Endothelial cell (in vitro differentiated cells): ENCODE results near the gene ADAMTSL2. TPM values are rescaled to one million over a fixed set of nuclear protein-coding genes. Genes with fewer than 3 reads are reported as not detected.

Experiments
- DNase-seq: peaks from one replicate; pipeline ENCODE4 v3.0.0; 2021; ENCODE audit warnings: low spot score
- H3K27ac Mint-ChIP-seq: one replicate; pipeline ENCODE4 v1.8.0; 2021; ENCODE audit warnings: mixed read lengths, inconsistent platforms; ENCODE audit not compliant: unreplicated experiment
- H3K27me3 Mint-ChIP-seq: one replicate; pipeline ENCODE4 v1.8.0; 2021; ENCODE audit warnings: mild to moderate bottlenecking, moderate library complexity, mixed read lengths, inconsistent platforms; ENCODE audit not compliant: unreplicated experiment
- H3K36me3 Mint-ChIP-seq: one replicate; pipeline ENCODE4 v1.8.0; 2021; ENCODE audit warnings: mild to moderate bottlenecking, low read depth, mixed read lengths, inconsistent platforms; ENCODE audit not compliant: unreplicated experiment
- H3K4me1 Mint-ChIP-seq: one replicate; pipeline ENCODE4 v1.8.0; 2021; ENCODE audit warnings: mild to moderate bottlenecking, mixed read lengths, inconsistent platforms; ENCODE audit not compliant: unreplicated experiment
- H3K4me3 Mint-ChIP-seq: one replicate; pipeline ENCODE4 v1.8.0; 2021; ENCODE audit warnings: mild to moderate bottlenecking, mixed read lengths, inconsistent platforms; ENCODE audit not compliant: unreplicated experiment
- H3K9me3 Mint-ChIP-seq: one replicate; pipeline ENCODE4 v1.8.0; 2021; ENCODE audit warnings: mixed read lengths, inconsistent platforms; ENCODE audit not compliant: unreplicated experiment
- CTCF ChIP-seq: fragments of 200-600 bp; sonication (generic); IDR thresholded peaks from one replicate; pipeline ENCODE4 v1.5.0; 2021; ENCODE audit warnings: antibody characterized with exemption; ENCODE audit not compliant: unreplicated experiment
- total RNA-seq: library from RNA; stranded (reverse); fragmentation: NEBNext Ultra II Directional; extraction: Animal tissue kit (Norgen Biotek cat#: 25700); gene quantifications from one replicate; pipeline ENCODE4 v1.2.1, GENCODE V29; 2021; ENCODE audit not compliant: unreplicated experiment

The ADAMTSL2 gene
- total RNA-seq, 1 donor from 2014 or later: 5.9 TPM

GRCh38 chr9:133507246-133507965 is 27.1 kb upstream of the ADAMTSL2 start:
- peaks cover 4% of the 10 kb centered on the region for H3K27me3 Mint-ChIP-seq
- H3K4me3 Mint-ChIP-seq: no peak overlapping the region
- H3K27ac Mint-ChIP-seq: no peak overlapping the region
- TF ChIP-seq CTCF: no peak
- DNase-seq: no peak
- no peaks in the 10 kb centered on the region for H3K9me3 Mint-ChIP-seq
- no peaks in the 10 kb centered on the region for H3K36me3 Mint-ChIP-seq
- peaks cover 8% of the 10 kb centered on the region for H3K4me1 Mint-ChIP-seq

GRCh38 chr9:133508046-133508445 is 26.5 kb upstream of the ADAMTSL2 start:
- peaks cover 8% of the 10 kb centered on the region for H3K4me1 Mint-ChIP-seq
- H3K9me3 Mint-ChIP-seq: no peaks in the 10 kb centered on the region
- no peak for TF ChIP-seq CTCF
- H3K4me3 Mint-ChIP-seq: no peak overlapping the region
- H3K27me3 Mint-ChIP-seq: peaks cover 4% of the 10 kb centered on the region
- H3K27ac Mint-ChIP-seq: no peak overlapping the region
- no peak for DNase-seq
- no peaks in the 10 kb centered on the region for H3K36me3 Mint-ChIP-seq

- H3K4me1 Mint-ChIP-seq: peaks cover 8% of the 10 kb centered on the region
These were observed 25.1 kb upstream of the ADAMTSL2 start for GRCh38 chr9:133509179-133510083.

GRCh38 chr9:133510926-133511505 is 23.5 kb upstream of the ADAMTSL2 start:
- Mint-ChIP-seq H3K27me3 (peaks cover 4% of the 10 kb centered on the region), H3K27ac (no peak overlapping the region), H3K9me3 (no peaks in the 10 kb centered on the region), H3K4me3 (no peak overlapping the region), H3K36me3 (no peaks in the 10 kb centered on the region), H3K4me1 (peaks cover 8% of the 10 kb centered on the region)
- DNase-seq: no peak
- no peak for TF ChIP-seq CTCF

More at GRCh38 chr9:133509179-133510083, 25.1 kb upstream of the ADAMTSL2 start:
- Mint-ChIP-seq H3K36me3 (no peaks in the 10 kb centered on the region), H3K27me3 (peaks cover 4% of the 10 kb centered on the region), H3K9me3 (no peaks in the 10 kb centered on the region), H3K27ac (peak overlapping the region; percentile 30), H3K4me3 (no peak overlapping the region)
- peak; percentile 56 for DNase-seq
- TF ChIP-seq CTCF: no peak
